Activated CD4-positive, alpha-beta T cell treated with anti-CD3 and anti-CD28 coated beads for 1 hour (primary cell): ENCODE data around the gene C2CD3.

Experiments used
- DNase-seq: peaks from one replicate; pipeline ENCODE4 v3.0.0-alpha.2; 2020

The C2CD3 gene

GRCh38 chr11:73978576-73979086 is 192.2 kb downstream of the C2CD3 start:
- DNase-seq: no peak

GRCh38 chr11:73977856-73978519 is 192.8 kb downstream of the C2CD3 start:
- DNase-seq: no peak

- DNase-seq: no peak
These were observed 194.2 kb downstream of the C2CD3 start for GRCh38 chr11:73976451-73977151.

GRCh38 chr11:73975479-73975757 is 195.4 kb downstream of the C2CD3 start:
- no peak for DNase-seq

- no peak for DNase-seq
These were observed 196.0 kb downstream of the C2CD3 start for GRCh38 chr11:73974604-73975478.

- DNase-seq: no peak
These were observed 198.0 kb downstream of the C2CD3 start for GRCh38 chr11:73972620-73973449.

- no peak for DNase-seq
These were observed 198.6 kb downstream of the C2CD3 start for GRCh38 chr11:73972187-73972586.

GRCh38 chr11:73971175-73971719 is 199.6 kb downstream of the C2CD3 start:
- DNase-seq: no peak

GRCh38 chr11:73969991-73970800 is 200.6 kb downstream of the C2CD3 start:
- DNase-seq: no peak

GRCh38 chr11:73969091-73969490 is 201.7 kb downstream of the C2CD3 start:
- no peak for DNase-seq

- DNase-seq: no peak
These were observed 202.3 kb downstream of the C2CD3 start for GRCh38 chr11:73968356-73968966.

- DNase-seq: no peak
These were observed 205.1 kb downstream of the C2CD3 start for GRCh38 chr11:73965764-73966121.

- DNase-seq: no peak
These were observed 205.6 kb downstream of the C2CD3 start for GRCh38 chr11:73965076-73965763.

GRCh38 chr11:73963861-73964260 is 206.9 kb downstream of the C2CD3 start:
- no peak for DNase-seq
